Smooth muscle cell (in vitro differentiated cells): ENCODE data around the gene LRIT3. TPM values are rescaled to one million over a fixed set of nuclear protein-coding genes. Genes with fewer than 3 reads are reported as not detected.
A peak's percentile ranks its signal among the peaks of the same experiment; 100 is the strongest.

Experiments
- DNase-seq: peaks from one replicate; lab custom pipeline; 2025; ENCODE audit not compliant: unreplicated experiment; lab: John Stamatoyannopoulos, UW
- H2AFZ ChIP-seq: fragments of 200-600 bp; sonication (generic); 2 replicates; pipeline ENCODE4 v1.6.0; 2016; ENCODE audit warnings: antibody characterized with exemption, low read depth, mild to moderate bottlenecking
- H3F3A ChIP-seq: fragments of 200-600 bp; sonication (generic); 2 replicates; pipeline ENCODE4 v1.6.0; 2017; ENCODE audit warnings: antibody characterized with exemption, low read depth
- H3K27ac ChIP-seq: fragments of 200-600 bp; sonication (generic); 2 replicates; pipeline ENCODE4 v1.5.1; 2016; ENCODE audit warnings: low read depth, mild to moderate bottlenecking
- H3K27me3 ChIP-seq: fragments of 200-600 bp; sonication (generic); 2 replicates; pipeline ENCODE4 v1.6.1; 2016; ENCODE audit warnings: low read depth, mild to moderate bottlenecking
- H3K36me3 ChIP-seq: fragments of 200-600 bp; sonication (generic); 2 replicates; pipeline ENCODE4 v1.5.1; 2016; ENCODE audit warnings: low read depth
- H3K4me1 ChIP-seq: fragments of 200-600 bp; sonication (generic); 2 replicates; pipeline ENCODE4 v1.5.1; 2016; ENCODE audit warnings: low read depth
- H3K4me2 ChIP-seq: fragments of 200-600 bp; sonication (generic); 2 replicates; pipeline ENCODE4 v1.6.0; 2016; ENCODE audit warnings: mild to moderate bottlenecking
- H3K4me3 ChIP-seq: fragments of 200-600 bp; sonication (generic); 2 replicates; pipeline ENCODE4 v1.5.1; 2016; ENCODE audit warnings: mild to moderate bottlenecking
- H3K79me2 ChIP-seq: fragments of 200-600 bp; sonication (generic); 2 replicates; pipeline ENCODE4 v1.6.0; 2016; ENCODE audit warnings: low read depth, mild to moderate bottlenecking
- H3K9ac ChIP-seq: fragments of 200-600 bp; sonication (generic); 2 replicates; pipeline ENCODE4 v1.6.0; 2016; ENCODE audit warnings: low read depth
- H3K9me3 ChIP-seq: fragments of 200-600 bp; sonication (generic); replicated peaks from 2 replicates; pipeline ENCODE4 v1.5.1; 2016; ENCODE audit warnings: low read depth
- H4K20me1 ChIP-seq: fragments of 200-600 bp; sonication (generic); 2 replicates; pipeline ENCODE4 v1.6.0; 2016; ENCODE audit warnings: low read depth
- CTCF ChIP-seq: fragments of 200-600 bp; sonication (generic); IDR thresholded peaks from 2 replicates; pipeline ENCODE4 v1.5.1; 2017; ENCODE audit warnings: borderline replicate concordance, mild to moderate bottlenecking, antibody characterized with exemption; ENCODE audit not compliant: insufficient read depth, poor library complexity, severe bottlenecking
- WGBS: methylation state at CpG from one replicate; pipeline ENCODE4 v1.1.7; 2016; ENCODE audit warnings: low lambda C conversion rate; 5-methylcytosine and 5-hydroxymethylcytosine counted together
- polyA plus RNA-seq: library from polyadenylated mRNA; unstranded; fragments of >200 nt; fragmentation: Nextera tagmentation; extraction: Ambion mirVana; gene quantifications from 2 replicates; pipeline ENCODE4 v1.2.1, GENCODE V29; 2016
- total RNA-seq: library from RNA; depleted of rRNA; stranded (reverse); fragments of >200 nt; gene quantifications from 2 replicates; pipeline ENCODE4 v1.2.3, GENCODE V29; 2014

Gene LRIT3
- total and polyA plus RNA-seq, 2 experiments from 2014 or later: 0.04 TPM; not detected in 1

- peaks cover 13% of the 10 kb centered on the region for H3K36me3 ChIP-seq
- H3K27me3 ChIP-seq: no peaks in the 10 kb centered on the region
- H3K9me3 ChIP-seq: no peaks in the 10 kb centered on the region
- H3F3A ChIP-seq: peaks cover 5% of the 10 kb centered on the region
- H3K27ac ChIP-seq: no peak overlapping the region
- no peak overlapping the region for H3K9ac ChIP-seq
- H2AFZ ChIP-seq: no peak overlapping the region
- H3K4me1 ChIP-seq: peaks cover 9% of the 10 kb centered on the region
- TF ChIP-seq CTCF: no peak
- no peak overlapping the region for H3K4me3 ChIP-seq
- H3K4me2 ChIP-seq: no peak overlapping the region
- 95% methylated on average over 2 of the region's 2 CpGs for WGBS
- peaks cover 35% of the 10 kb centered on the region for H3K79me2 ChIP-seq
- no peak for DNase-seq
- no peaks in the 10 kb centered on the region for H4K20me1 ChIP-seq
Measured at GRCh38 chr4:109821185-109821584, 26.7 kb upstream of the LRIT3 start.

- Histone ChIP-seq H4K20me1 (no peaks in the 10 kb centered on the region), H3F3A (peaks cover 5% of the 10 kb centered on the region), H3K79me2 (no peaks in the 10 kb centered on the region), H3K4me1 (no peaks in the 10 kb centered on the region), H3K4me3 (no peak overlapping the region), H3K9me3 (no peaks in the 10 kb centered on the region), H3K9ac (no peak overlapping the region), H3K36me3 (peaks cover 18% of the 10 kb centered on the region), H2AFZ (no peak overlapping the region), H3K4me2 (no peak overlapping the region), H3K27ac (no peak overlapping the region), H3K27me3 (no peaks in the 10 kb centered on the region)
- TF ChIP-seq CTCF: peak; percentile 59
- no peak for DNase-seq
Measured at GRCh38 chr4:109826719-109827118, 21.2 kb upstream of the LRIT3 start.

GRCh38 chr4:109827672-109828071 is 20.2 kb upstream of the LRIT3 start, which contains the start of gene RRH:
Gene RRH, plus strand, starts transcription at chr4:109827972. Its CDS starts 56 bp downstream, at chr4:109828028.
- Histone ChIP-seq H3K9ac (no peak within 1 kb of the TSS), H3K27me3 (no peaks in the 10 kb centered on the region), H2AFZ (no peak within 1 kb of the TSS), H3F3A (peaks cover 5% of the 10 kb centered on the region), H3K4me3 (no peak within 1 kb of the TSS), H3K4me2 (no peak within 1 kb of the TSS), H3K36me3 (peaks cover 12% of the 10 kb centered on the region), H3K79me2 (no peaks in the 10 kb centered on the region), H3K9me3 (no peaks in the 10 kb centered on the region), H3K4me1 (no peaks in the 10 kb centered on the region), H4K20me1 (no peaks in the 10 kb centered on the region), H3K27ac (no peak within 1 kb of the TSS)
- no peak for TF ChIP-seq CTCF
- no peak for DNase-seq
- WGBS: 90% methylated on average over 2 of the region's 2 CpGs

- Histone ChIP-seq H3K9me3 (no peaks in the 10 kb centered on the region), H3K9ac (no peak overlapping the region), H2AFZ (no peak overlapping the region), H4K20me1 (no peaks in the 10 kb centered on the region), H3K27me3 (no peaks in the 10 kb centered on the region), H3K4me2 (no peak overlapping the region), H3K4me3 (no peak overlapping the region), H3K36me3 (no peaks in the 10 kb centered on the region), H3K27ac (no peak overlapping the region), H3F3A (no peaks in the 10 kb centered on the region), H3K4me1 (no peaks in the 10 kb centered on the region), H3K79me2 (no peaks in the 10 kb centered on the region)
- no peak for DNase-seq
- no peak for TF ChIP-seq CTCF
- 100% methylated on average over 4 of the region's 4 CpGs for WGBS
Measured at GRCh38 chr4:109833756-109834155, 14.2 kb upstream of the LRIT3 start.
